Esophagus muscularis mucosa (tissue), 3 donors: ENCODE measurements around the gene ANKRD12.

Experiments used
- CTCF ChIP-seq, 3 experiments: fragments of 200-600 bp in 2 of 3; fragments of 450-650 bp in 1 of 3; sonication (generic) in 2 of 3; IDR thresholded peaks; one replicate each; pipeline ENCODE4 v1.5.1; 2017 to 2019; ENCODE audit warnings: antibody characterized with exemption in 3 of 3, mild to moderate bottlenecking in 2 of 3, moderate library complexity in 1 of 3
- POLR2A ChIP-seq: fragments of 450-650 bp; IDR thresholded peaks from one replicate; pipeline ENCODE4 v1.6.1; 2017; ENCODE audit warnings: antibody characterized with exemption, moderate library complexity, mild to moderate bottlenecking, low read depth

- TF ChIP-seq CTCF (IDR thresholded peaks at IDR 0.05) (no peak), POLR2A (no peak)
Observed at GRCh38 chr18:9157806-9158205, 21.2 kb downstream of the ANKRD12 start.
